ENCODE measurements around the gene MREG.

DNA sequence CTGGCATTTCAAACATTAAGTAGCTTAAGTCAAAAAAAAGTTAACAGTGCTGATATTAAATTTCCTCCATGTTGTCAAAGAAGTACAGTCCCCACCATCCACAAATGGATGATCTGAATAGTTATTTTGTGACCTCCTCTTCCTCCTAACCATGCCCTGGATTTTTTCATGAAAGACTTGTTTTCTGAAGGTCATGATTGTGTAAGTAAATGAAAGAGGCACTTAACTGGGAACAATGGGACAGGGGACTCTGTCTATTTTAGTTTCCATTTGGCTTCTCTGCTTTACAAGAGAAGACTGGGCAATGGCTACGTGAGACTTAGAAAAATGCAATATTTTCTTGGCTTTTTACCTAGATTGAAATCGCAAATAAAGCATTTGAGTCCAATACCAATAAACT, 36.1 kb upstream of the MREG start:
- TF ChIP-seq, protein P1, sequence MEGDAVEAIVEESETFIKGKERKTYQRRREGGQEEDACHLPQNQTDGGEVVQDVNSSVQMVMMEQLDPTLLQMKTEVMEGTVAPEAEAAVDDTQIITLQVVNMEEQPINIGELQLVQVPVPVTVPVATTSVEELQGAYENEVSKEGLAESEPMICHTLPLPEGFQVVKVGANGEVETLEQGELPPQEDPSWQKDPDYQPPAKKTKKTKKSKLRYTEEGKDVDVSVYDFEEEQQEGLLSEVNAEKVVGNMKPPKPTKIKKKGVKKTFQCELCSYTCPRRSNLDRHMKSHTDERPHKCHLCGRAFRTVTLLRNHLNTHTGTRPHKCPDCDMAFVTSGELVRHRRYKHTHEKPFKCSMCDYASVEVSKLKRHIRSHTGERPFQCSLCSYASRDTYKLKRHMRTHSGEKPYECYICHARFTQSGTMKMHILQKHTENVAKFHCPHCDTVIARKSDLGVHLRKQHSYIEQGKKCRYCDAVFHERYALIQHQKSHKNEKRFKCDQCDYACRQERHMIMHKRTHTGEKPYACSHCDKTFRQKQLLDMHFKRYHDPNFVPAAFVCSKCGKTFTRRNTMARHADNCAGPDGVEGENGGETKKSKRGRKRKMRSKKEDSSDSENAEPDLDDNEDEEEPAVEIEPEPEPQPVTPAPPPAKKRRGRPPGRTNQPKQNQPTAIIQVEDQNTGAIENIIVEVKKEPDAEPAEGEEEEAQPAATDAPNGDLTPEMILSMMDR (IDR thresholded peaks at IDR 0.05) = no peak
- no peak for TF ChIP-seq POLR2AphosphoS5 (IDR thresholded peaks at IDR 0.05; ENCODE audit: insufficient read depth in 1 of 2, low read depth in 1 of 2)
- no peak for TF ChIP-seq POLR2A (IDR thresholded peaks at IDR 0.05)
